VCaP (cell line): ENCODE results near the gene ABHD2.

ENCODE experiments used
- H3K27ac ChIP-seq: fragments of 450-650 bp; 2 replicates; pipeline ENCODE4 v1.5.1; 2017
- TF ChIP-seq, protein P1 (sequence below): fragments of 450-650 bp; conservative IDR thresholded peaks from 2 replicates; pipeline ENCODE4 v1.5.1; 2017; ENCODE audit warnings: mild to moderate bottlenecking, moderate library complexity

ABHD2 gene

DNA sequence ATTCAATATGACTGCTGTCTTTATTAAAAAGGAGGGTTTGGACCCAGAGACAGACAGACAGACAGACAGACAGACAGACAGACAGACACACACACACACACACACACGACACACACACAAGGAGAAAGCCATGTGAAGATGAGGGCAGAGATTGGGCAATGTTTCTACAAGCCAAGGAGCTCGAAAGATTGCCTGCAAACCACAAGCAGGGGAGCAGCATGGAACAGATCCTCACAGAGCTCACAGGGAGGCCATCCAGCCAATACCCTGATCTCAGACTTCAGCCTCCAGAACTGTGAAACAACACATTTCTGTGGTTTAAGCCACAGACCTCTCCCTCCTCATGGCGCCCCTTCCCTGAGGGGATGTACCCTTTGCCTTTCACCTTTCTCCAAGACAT is 35.8 kb upstream of the ABHD2 start:
- TF ChIP-seq, protein P1, sequence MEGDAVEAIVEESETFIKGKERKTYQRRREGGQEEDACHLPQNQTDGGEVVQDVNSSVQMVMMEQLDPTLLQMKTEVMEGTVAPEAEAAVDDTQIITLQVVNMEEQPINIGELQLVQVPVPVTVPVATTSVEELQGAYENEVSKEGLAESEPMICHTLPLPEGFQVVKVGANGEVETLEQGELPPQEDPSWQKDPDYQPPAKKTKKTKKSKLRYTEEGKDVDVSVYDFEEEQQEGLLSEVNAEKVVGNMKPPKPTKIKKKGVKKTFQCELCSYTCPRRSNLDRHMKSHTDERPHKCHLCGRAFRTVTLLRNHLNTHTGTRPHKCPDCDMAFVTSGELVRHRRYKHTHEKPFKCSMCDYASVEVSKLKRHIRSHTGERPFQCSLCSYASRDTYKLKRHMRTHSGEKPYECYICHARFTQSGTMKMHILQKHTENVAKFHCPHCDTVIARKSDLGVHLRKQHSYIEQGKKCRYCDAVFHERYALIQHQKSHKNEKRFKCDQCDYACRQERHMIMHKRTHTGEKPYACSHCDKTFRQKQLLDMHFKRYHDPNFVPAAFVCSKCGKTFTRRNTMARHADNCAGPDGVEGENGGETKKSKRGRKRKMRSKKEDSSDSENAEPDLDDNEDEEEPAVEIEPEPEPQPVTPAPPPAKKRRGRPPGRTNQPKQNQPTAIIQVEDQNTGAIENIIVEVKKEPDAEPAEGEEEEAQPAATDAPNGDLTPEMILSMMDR, result no peak

DNA sequence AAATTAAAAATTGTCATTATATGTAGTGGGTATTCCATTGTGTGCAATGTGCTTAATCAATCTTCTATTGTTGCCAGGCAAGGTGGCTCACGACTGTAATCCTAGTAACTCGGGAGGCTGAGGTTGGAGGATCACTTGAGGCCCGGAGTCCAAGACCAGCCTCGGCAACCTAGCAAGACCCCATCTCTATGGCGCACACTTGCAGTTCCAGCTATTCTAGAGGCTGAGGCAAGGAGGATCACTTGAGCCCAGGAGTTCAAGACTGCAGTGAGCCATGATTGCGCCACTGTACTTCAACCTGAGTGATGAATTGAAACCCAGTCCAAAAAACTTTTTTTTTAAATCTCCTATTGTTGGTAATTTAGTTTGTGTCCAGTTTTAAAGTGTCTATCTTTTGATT is 33.4 kb upstream of the ABHD2 start:
- TF ChIP-seq, protein P1, result no peak
- no peak overlapping the region for H3K27ac ChIP-seq

More for the DNA sequence above, 35.8 kb upstream of the ABHD2 start:
- H3K27ac ChIP-seq, result no peak overlapping the region

DNA sequence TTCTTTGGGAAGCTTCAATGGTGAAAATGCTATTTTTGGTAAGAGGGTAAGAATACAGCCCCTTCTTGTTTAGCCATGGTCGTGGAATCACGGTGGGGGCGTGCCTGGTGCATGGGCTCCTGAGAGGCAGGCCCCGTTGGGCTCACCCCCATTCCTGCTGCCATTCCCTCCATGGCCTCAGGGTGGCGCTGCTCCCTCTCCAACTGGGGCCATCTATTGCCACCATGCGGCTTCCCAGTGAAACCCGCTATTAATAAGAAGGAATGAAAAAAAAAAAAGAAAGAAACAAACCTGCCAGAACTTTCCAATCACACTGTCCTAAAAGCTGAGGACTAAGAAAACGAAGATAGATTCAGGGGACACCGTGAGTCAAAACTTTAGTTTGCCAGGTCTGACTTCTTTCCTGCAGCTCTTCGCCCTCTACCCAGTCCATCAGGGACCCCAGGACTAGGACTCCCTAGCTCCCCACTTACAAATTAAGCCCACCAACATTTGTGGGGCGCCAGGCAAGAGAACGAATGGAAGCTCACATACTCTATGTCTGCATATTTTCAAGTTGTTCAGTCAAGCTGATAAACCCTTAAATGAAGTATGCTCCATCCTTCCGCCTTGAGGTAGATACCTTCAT is 30.6 kb upstream of the ABHD2 start:
- TF ChIP-seq, protein P1, result peak; percentile 100
- peak overlapping the region; percentile 33; the same call in 1 of the 2 replicates for H3K27ac ChIP-seq

DNA sequence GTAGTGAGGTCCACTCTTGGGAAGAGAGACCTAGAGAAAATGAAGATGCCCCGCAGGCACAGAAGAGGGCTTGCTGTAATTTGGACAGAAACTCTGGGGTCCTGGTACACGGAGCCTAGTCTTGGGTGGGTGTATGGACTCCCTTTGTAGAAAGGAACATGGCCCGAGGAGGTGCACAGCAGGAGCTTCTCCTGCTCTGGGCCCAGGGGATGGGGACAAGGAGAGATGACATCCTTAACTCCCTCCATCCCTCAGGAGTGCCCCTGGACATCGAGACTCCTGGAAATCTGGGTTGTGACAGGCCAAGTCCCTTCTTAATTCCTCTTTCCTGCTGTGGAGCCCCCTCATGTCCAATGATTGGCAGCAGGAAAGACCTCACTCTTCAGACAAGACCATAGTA is 29.9 kb upstream of the ABHD2 start:
- TF ChIP-seq, protein P1, result no peak
- H3K27ac ChIP-seq, result peak overlapping the region; percentile 33; the same call in 1 of the 2 replicates

- H3K27ac ChIP-seq, result no peak overlapping the region; the same call in 1 of the 2 replicates
- TF ChIP-seq, protein P1, result no peak
Observed at GRCh38 chr15:89058876-89059405, 29.3 kb upstream of the ABHD2 start.

- H3K27ac ChIP-seq, result no peak overlapping the region
- TF ChIP-seq, protein P1, result no peak
Observed at GRCh38 chr15:89066280-89066679, 22.0 kb upstream of the ABHD2 start.

DNA sequence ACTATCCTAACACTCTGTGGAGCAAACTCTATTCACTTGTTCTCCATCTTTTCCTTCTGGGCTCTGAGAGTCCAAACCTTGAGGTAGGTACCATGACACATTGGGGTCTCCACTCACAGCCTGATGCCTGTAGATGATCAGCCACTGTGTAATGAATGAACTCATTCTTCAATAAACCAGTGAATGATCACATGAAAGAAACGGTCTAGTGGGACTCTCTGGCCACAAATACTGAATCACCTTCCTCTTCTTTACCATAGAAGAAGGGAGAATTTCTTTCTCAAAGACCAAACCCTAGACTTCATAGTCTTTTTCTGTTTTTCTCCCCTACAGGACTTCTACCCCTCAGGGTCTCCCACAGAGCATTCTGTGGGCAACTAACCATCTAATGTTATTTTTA is 20.5 kb upstream of the ABHD2 start:
- TF ChIP-seq, protein P1, result no peak
- H3K27ac ChIP-seq, result no peak overlapping the region
